ENCODE measurements around the gene SLC25A28.

Gene SLC25A28

GRCh38 chr10:99619851-99620710 lies at the start of gene SLC25A28:
TSS of gene SLC25A28 (minus strand) at chr10:99620439. CDS start at chr10:99620335, 104 bp downstream.
- Histone ChIP-seq H3K36me3 (ENCODE audit: insufficient read depth, low read length) (no peaks in the 10 kb centered on the region), H3K9me3 (ENCODE audit: control insufficient read depth, insufficient read depth, low read length) (no peaks in the 10 kb centered on the region), H3K9ac (ENCODE audit: low read depth, low read length) (peak within 1 kb of the TSS; percentile 72), H3K4me1 (ENCODE audit: insufficient read depth, low read length) (no peaks in the 10 kb centered on the region)

DNA sequence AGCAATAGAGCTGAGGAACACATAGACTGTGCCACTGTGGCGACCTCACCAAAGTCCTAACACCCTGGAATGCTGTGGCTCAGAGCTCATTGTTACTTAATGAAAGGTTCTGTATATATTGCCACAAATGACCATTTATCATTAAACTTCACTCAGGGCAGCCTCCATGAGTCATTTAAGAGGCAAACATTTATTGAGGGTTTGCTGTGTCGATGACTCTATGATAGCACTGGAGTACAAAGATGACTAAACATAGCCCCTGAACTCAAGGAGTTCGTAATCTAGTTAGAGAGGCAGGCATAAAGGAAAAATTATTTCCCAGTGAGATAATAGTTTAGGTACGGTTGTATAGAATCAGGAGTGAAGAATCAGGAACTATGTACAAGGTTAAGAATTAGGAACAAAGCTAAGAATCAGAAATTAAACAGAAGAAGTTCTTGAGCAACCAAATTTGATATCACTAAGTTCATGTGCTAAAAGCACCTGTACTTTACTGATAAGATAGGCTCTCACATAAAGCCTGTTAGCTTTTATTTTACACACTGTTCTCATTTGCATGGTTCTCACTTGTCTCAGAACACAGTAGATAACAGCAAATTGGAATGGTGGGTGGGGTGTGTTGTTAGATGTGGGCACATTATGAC lies 47.0 kb upstream of the SLC25A28 start:
- Histone ChIP-seq H3K4me1 (ENCODE audit: insufficient read depth, low read length) (no peaks in the 10 kb centered on the region), H3K9ac (ENCODE audit: low read depth, low read length) (no peak overlapping the region), H3K9me3 (ENCODE audit: control insufficient read depth, insufficient read depth, low read length) (no peaks in the 10 kb centered on the region), H3K36me3 (ENCODE audit: insufficient read depth, low read length) (no peaks in the 10 kb centered on the region)

DNA sequence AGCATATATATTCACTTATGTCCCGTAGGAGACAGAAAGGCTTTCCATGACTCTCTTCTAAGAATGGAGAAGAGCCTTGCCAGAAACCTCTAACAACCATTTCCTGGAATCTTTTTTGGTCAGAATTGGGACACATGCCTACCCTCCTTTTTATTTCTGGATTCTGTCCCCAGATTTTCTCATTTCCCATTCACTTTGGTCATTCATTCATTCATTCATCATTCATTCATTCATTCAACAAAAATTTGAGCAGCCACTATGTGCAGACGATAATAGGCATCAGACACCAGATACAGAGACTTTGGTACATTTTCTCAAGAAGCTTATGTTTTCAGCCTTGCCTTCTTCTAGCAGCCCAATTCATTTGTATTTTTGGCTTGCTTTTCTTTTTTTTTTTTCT lies 45.1 kb upstream of the SLC25A28 start:
- H3K9ac ChIP-seq (ENCODE audit: low read depth, low read length), result no peak overlapping the region
- no peaks in the 10 kb centered on the region for H3K36me3 ChIP-seq (ENCODE audit: insufficient read depth, low read length)
- H3K9me3 ChIP-seq (ENCODE audit: control insufficient read depth, insufficient read depth, low read length), result no peaks in the 10 kb centered on the region
- H3K4me1 ChIP-seq (ENCODE audit: insufficient read depth, low read length), result no peaks in the 10 kb centered on the region

DNA sequence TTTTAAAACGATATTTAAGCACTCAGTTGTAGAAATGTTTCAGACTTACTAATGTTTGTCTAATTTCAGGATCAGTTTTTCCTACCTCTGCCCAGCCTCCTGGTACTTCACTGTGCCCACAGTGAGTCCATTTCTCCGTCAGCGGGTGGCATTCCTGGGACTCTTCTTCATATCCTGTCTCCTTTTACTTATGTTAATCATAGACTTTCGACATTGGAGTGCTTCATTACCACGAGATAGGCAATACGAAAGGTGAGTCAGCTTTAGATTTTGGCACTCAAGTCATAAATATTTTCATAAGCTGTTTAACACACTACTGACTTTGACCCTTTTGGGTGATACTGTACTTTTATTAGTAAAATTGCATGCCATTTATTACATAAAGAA lies 41.1 kb upstream of the SLC25A28 start:
- H3K4me1 ChIP-seq (ENCODE audit: insufficient read depth, low read length), result no peaks in the 10 kb centered on the region
- H3K9me3 ChIP-seq (ENCODE audit: control insufficient read depth, insufficient read depth, low read length), result no peaks in the 10 kb centered on the region
- no peaks in the 10 kb centered on the region for H3K36me3 ChIP-seq (ENCODE audit: insufficient read depth, low read length)
- H3K9ac ChIP-seq (ENCODE audit: low read depth, low read length), result no peak overlapping the region

DNA sequence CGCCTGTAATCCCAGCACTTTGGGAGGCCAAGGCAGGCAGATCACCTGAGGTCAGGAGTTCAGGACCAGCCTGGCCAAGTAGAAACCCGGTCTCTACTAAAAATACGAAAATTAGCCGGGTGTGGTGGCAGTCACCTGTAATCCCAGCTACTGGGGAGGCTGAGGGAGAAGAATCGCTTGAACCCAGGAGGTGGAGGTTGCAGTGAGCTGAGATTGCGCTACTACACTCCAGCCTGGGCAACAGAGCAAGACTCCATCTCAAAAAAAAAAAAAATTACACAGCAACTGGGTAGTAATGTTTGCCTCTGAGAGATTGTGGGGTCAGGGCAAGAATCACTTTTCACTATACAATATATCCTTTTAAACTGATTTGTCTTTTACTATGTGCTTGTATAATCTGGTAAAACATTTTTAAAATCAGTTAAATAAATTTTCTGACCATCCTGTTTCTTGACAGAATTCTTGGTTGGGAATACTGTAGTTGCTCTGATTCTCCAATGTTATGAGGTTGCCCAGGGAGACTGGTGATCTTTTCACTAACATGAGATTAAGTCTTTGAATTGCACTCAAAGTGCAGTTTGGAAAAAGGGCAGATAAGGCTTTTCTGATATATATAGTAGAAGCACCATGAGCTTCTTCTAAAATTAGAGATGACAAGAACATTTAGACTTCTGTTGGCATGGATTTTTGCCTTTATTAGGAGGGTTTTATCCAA lies 40.6 kb upstream of the SLC25A28 start:
- Histone ChIP-seq H3K4me1 (ENCODE audit: insufficient read depth, low read length) (no peaks in the 10 kb centered on the region), H3K9me3 (ENCODE audit: control insufficient read depth, insufficient read depth, low read length) (no peaks in the 10 kb centered on the region), H3K9ac (ENCODE audit: low read depth, low read length) (no peak overlapping the region), H3K36me3 (ENCODE audit: insufficient read depth, low read length) (no peaks in the 10 kb centered on the region)

DNA sequence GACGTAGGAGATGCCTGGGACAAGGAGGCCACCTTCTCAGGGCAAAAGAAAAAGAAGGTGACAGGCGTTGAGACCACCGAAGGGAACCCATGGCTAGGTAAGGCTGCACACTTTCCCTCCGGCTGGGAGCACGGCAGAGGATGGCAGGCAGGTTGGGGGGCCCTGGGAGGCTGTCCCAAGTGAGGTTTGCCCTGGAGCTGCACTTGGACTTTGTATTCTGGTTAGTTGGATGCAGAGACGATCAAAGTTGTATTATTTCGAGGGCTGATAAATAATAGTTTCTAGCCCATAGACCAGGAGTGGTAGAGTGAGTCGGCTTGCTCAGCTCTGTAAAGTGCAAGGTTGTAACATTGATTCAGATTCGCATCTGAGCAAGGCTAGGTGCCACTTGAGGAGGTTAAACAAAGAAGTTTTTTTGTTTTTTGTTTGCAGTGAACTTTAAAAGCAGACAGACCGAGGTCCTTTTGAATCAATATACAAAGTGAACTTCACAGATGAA lies 39.7 kb upstream of the SLC25A28 start:
- peak overlapping the region; percentile 79 for H3K9ac ChIP-seq (ENCODE audit: low read depth, low read length)
- H3K4me1 ChIP-seq (ENCODE audit: insufficient read depth, low read length), result no peaks in the 10 kb centered on the region
- no peaks in the 10 kb centered on the region for H3K36me3 ChIP-seq (ENCODE audit: insufficient read depth, low read length)

DNA sequence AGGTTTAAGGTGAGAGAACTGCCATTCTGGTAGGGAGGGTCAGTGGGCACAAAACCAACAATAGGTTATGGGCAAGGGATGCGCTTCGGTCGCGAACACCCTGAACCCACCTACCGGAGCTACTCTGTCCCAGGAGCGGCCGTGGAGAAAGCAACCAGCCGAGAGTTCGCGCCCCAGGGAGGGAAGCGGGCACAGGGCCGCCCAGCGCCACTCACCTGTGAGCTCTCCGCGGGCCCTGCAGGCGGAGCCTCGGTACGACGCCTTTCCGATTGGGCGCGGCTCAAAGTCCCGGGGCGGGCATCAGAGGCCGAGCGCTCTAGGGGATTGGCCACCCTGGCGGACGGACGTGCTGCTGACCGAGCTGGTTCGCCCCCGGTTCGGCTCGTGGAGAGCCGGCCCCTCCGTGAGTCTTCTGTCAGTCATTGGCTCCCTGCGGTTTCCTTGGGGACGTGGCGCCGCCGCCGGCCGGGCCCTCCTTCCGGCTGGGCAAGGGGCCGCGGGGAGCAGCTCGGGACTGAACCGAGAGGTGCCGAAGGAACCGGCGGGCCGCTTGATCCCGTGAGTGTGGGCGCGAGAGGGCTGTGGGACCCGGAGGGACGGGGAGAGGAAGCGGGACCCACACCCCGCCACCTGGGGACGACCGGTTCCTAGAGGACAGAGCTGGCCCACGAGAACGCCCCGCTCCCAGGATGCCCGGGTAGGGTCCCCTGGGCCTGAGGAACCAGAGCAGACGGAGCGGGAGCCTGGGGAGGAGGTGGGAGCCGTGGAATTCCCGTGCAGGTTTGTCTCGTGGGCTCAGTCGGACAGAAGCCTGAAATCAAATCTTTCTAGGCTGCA lies 39.0 kb upstream of the SLC25A28 start, which contains the start of gene ENTPD7:
ENTPD7 (plus strand) TSS at position 479 of the 837 bp plus-strand sequence. CDS start 448 bp downstream, outside the sequence.
- Histone ChIP-seq H3K36me3 (ENCODE audit: insufficient read depth, low read length) (no peaks in the 10 kb centered on the region), H3K9me3 (ENCODE audit: control insufficient read depth, insufficient read depth, low read length) (no peaks in the 10 kb centered on the region), H3K4me1 (ENCODE audit: insufficient read depth, low read length) (no peaks in the 10 kb centered on the region), H3K9ac (ENCODE audit: low read depth, low read length) (peak within 1 kb of the TSS; percentile 79)

More for the DNA sequence above, 39.7 kb upstream of the SLC25A28 start:
- no peaks in the 10 kb centered on the region for H3K9me3 ChIP-seq (ENCODE audit: control insufficient read depth, insufficient read depth, low read length)

GRCh38 chr10:99658622-99659030 lies 38.4 kb upstream of the SLC25A28 start:
- no peaks in the 10 kb centered on the region for H3K9me3 ChIP-seq (ENCODE audit: control insufficient read depth, insufficient read depth, low read length)
- H3K4me1 ChIP-seq (ENCODE audit: insufficient read depth, low read length), result no peaks in the 10 kb centered on the region
- peak overlapping the region; percentile 79; the same call in 1 of the 2 replicates for H3K9ac ChIP-seq (ENCODE audit: low read depth, low read length)
- H3K36me3 ChIP-seq (ENCODE audit: insufficient read depth, low read length), result no peaks in the 10 kb centered on the region

DNA sequence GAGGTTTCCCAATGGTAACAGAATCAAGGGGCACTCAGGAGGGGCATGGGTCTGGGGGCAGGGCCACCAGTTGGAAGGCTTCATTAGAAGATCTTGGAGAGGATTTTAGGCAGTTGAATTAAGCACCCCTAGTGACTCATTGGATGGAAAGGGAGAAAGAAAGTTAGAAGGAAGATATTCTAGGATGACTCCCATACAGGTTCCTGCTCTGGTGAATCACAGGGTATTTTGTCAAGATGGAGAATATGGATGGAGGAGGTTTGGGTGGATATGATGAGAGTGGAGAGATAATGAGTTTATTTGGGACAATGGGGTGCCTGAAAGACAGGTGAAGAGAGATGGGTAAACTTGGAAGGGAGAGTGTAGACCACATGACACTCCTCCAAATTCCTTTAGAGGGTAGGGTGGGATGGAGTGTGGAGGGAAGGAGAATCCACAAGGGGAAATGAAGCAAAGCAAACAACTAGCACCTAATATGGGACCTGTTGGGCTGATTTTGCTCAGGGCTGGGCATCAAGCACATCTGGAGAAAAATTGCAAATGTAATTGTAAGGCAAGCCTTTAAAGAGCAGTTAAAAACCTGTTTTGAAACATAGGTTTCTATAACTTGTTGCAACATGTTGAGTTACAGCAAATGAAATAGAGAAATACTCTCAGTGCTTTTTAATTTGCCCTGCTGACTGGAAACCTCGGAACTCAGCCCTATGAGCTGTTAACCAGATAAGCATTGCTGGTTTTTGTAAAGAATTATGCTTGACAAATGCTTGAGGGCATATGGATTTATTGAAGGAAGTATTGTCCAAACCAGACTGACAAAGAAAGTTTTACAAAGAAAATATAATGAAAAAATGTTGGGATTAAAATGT lies 36.2 kb upstream of the SLC25A28 start:
- H3K9ac ChIP-seq (ENCODE audit: low read depth, low read length), result no peak overlapping the region
- H3K4me1 ChIP-seq (ENCODE audit: insufficient read depth, low read length), result no peaks in the 10 kb centered on the region
- no peaks in the 10 kb centered on the region for H3K9me3 ChIP-seq (ENCODE audit: control insufficient read depth, insufficient read depth, low read length)
- H3K36me3 ChIP-seq (ENCODE audit: insufficient read depth, low read length), result no peaks in the 10 kb centered on the region

GRCh38 chr10:99654390-99655175 lies 34.3 kb upstream of the SLC25A28 start:
- H3K9ac ChIP-seq (ENCODE audit: low read depth, low read length), result no peak overlapping the region
- no peaks in the 10 kb centered on the region for H3K9me3 ChIP-seq (ENCODE audit: control insufficient read depth, insufficient read depth, low read length)
- H3K4me1 ChIP-seq (ENCODE audit: insufficient read depth, low read length), result no peaks in the 10 kb centered on the region
- no peaks in the 10 kb centered on the region for H3K36me3 ChIP-seq (ENCODE audit: insufficient read depth, low read length)

- Histone ChIP-seq H3K9me3 (ENCODE audit: control insufficient read depth, insufficient read depth, low read length) (no peaks in the 10 kb centered on the region), H3K36me3 (ENCODE audit: insufficient read depth, low read length) (no peaks in the 10 kb centered on the region), H3K9ac (ENCODE audit: low read depth, low read length) (no peak overlapping the region), H3K4me1 (ENCODE audit: insufficient read depth, low read length) (no peaks in the 10 kb centered on the region)
Measured at GRCh38 chr10:99652800-99653390, 32.7 kb upstream of the SLC25A28 start.

GRCh38 chr10:99648717-99649116 lies 28.5 kb upstream of the SLC25A28 start:
- Histone ChIP-seq H3K36me3 (ENCODE audit: insufficient read depth, low read length) (no peaks in the 10 kb centered on the region), H3K9me3 (ENCODE audit: control insufficient read depth, insufficient read depth, low read length) (no peaks in the 10 kb centered on the region; the same call in 1 of the 2 replicates), H3K4me1 (ENCODE audit: insufficient read depth, low read length) (no peaks in the 10 kb centered on the region), H3K9ac (ENCODE audit: low read depth, low read length) (no peak overlapping the region)
